SK-N-MC (cell line): ENCODE results near the gene TYRP1.

Experiments
- EZH2 ChIP-seq: fragments of 200-600 bp; sonication (generic); IDR thresholded peaks from one replicate; pipeline ENCODE4 v1.6.1; 2017; ENCODE audit warnings: antibody characterized with exemption
- POLR2AphosphoS5 ChIP-seq: IDR thresholded peaks from 2 replicates; pipeline ENCODE4 v1.6.1; 2012; ENCODE audit warnings: mild to moderate bottlenecking, low read depth, low read length, borderline replicate concordance

- TF ChIP-seq POLR2AphosphoS5 (no peak), EZH2 (no peak)
These were observed 55.8 kb downstream of the TYRP1 start for GRCh38 chr9:12748954-12749353.
